ENCODE results near the gene SMARCC2.

The SMARCC2 gene

GRCh38 chr12:56146492-56147460 is 42.5 kb downstream of the SMARCC2 start:
- DNase-seq: no peak

- no peak for DNase-seq
These were observed 44.1 kb downstream of the SMARCC2 start for GRCh38 chr12:56145217-56145616.

GRCh38 chr12:56143870-56144269 is 45.4 kb downstream of the SMARCC2 start:
- no peak for DNase-seq

- DNase-seq: no peak
These were observed 46.1 kb downstream of the SMARCC2 start for GRCh38 chr12:56143217-56143616.

- no peak for DNase-seq
These were observed 47.1 kb downstream of the SMARCC2 start for GRCh38 chr12:56141946-56142784.

GRCh38 chr12:56137853-56138571 is 51.3 kb downstream of the SMARCC2 start:
- DNase-seq: no peak

GRCh38 chr12:56134897-56135296 is 54.4 kb downstream of the SMARCC2 start:
- DNase-seq: no peak

GRCh38 chr12:56130876-56131275 is 58.4 kb downstream of the SMARCC2 start:
- no peak for DNase-seq

- DNase-seq: no peak
These were observed 59.3 kb downstream of the SMARCC2 start for GRCh38 chr12:56129942-56130495.

GRCh38 chr12:56129206-56129941 is 59.9 kb downstream of the SMARCC2 start:
- no peak for DNase-seq

- no peak for DNase-seq
These were observed 60.5 kb downstream of the SMARCC2 start for GRCh38 chr12:56128670-56129205.

- peak; percentile 97 for DNase-seq
These were observed 61.2 kb downstream of the SMARCC2 start, which contains the start of gene ESYT1 for GRCh38 chr12:56127888-56128669. TSS of gene ESYT1 (plus strand) at chr12:56128267. CDS start at chr12:56128320, 53 bp downstream.

GRCh38 chr12:56127485-56127887 is 61.8 kb downstream of the SMARCC2 start:
- DNase-seq: no peak

- DNase-seq: no peak
These were observed 62.5 kb downstream of the SMARCC2 start for GRCh38 chr12:56126732-56127239.

- no peak for DNase-seq
These were observed 65.2 kb downstream of the SMARCC2 start for GRCh38 chr12:56124133-56124532.

- DNase-seq: no peak
These were observed 66.6 kb downstream of the SMARCC2 start for GRCh38 chr12:56122637-56123036.

GRCh38 chr12:56121204-56121870 is 67.9 kb downstream of the SMARCC2 start:
- DNase-seq: no peak

- DNase-seq: no peak
These were observed 69.0 kb downstream of the SMARCC2 start for GRCh38 chr12:56120158-56120846.

GRCh38 chr12:56119361-56119796 is 69.9 kb downstream of the SMARCC2 start:
- DNase-seq: peak; percentile 53

All from NCI-H526 treated with DMSO at 0.1 percent for 48 hours (cell line).